Measurements from ENCODE around the gene C1orf74. TPM values are rescaled to one million over a fixed set of nuclear protein-coding genes. Genes with fewer than 3 reads are reported as not detected.

C1orf74 gene
- total and polyA plus RNA-seq, 8 donors, result 1.8 to 3.4 (median 3.1) TPM

DNA sequence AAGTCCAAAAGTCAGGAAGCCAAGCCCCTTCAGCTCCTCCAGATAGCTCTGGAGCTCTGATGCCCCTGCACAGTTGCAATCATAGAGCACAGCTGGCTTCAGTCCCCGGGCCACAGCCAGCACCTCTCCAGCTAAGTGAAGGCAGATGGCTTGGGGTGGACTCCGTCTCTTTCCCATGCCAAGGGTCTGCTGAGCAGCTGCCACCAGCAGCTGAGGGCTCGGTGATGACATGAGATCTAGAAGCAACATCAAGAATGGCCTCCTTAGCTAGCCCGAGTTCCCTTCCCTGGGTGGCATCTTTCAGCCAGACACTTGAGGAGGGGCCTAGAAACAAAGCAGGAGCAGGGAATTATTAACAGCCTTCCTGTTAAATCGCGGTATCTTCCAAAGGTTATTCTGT lies 973 bp downstream of the C1orf74 start:
- TF ChIP-seq CTCF (IDR thresholded peaks at IDR 0.05), result no peak
- intact Hi-C loops (cut with DNase I), result no loop called here
- peak overlapping the region in 1 of 2 donors; percentile 59 for H3K4me3 ChIP-seq

GRCh38 chr1:209780268-209780667 lies 4.1 kb downstream of the C1orf74 start:
- no peak for DNase-seq
- TF ChIP-seq CTCF (IDR thresholded peaks at IDR 0.05), result no peak

More for the DNA sequence above, 973 bp downstream of the C1orf74 start:
- ATAC-seq (no peak), DNase-seq (no peak)
- Histone ChIP-seq H3K4me1 (peaks cover 7 to 18% of the 10 kb centered on the region in 2 donors), H3K36me3 (peaks cover 0 to 19% of the 10 kb centered on the region in 2 donors), H3K9me3 (no peaks in the 10 kb centered on the region), H3K27me3 (peaks cover 0 to 6% of the 10 kb centered on the region in 2 donors), H3K27ac (no peak overlapping the region)

DNA sequence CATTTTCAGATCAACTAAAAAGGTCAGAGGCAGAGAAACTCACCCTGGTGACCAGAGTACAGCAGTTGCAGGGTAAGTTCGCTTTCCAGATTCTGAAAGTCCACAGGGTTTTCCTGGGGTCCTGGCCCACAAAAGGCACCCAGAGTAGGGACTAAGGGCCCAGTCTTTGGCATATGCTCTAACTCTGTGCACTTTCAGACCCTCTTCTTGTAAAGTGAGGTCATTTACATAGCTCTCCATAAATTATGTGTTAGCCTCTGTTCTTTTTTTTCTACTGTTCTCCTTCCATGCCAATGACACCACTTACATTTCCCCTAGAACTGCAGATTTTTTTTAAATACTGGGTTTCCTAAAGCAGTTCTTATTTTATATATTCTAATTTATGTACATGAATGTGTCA lies 6.3 kb downstream of the C1orf74 start:
- Histone ChIP-seq H3K4me3 (no peak overlapping the region), H3K36me3 (peaks cover 0 to 50% of the 10 kb centered on the region in 2 donors), H3K27ac (no peak overlapping the region), H3K27me3 (no peaks in the 10 kb centered on the region), H3K4me1 (peaks cover 0 to 1% of the 10 kb centered on the region in 2 donors), H3K9me3 (no peaks in the 10 kb centered on the region)
- DNase-seq (no peak), ATAC-seq (no peak)
- TF ChIP-seq CTCF (IDR thresholded peaks at IDR 0.05), result no peak
- intact Hi-C loops (cut with DNase I), result no loop called here

More at GRCh38 chr1:209780268-209780667, 4.1 kb downstream of the C1orf74 start:
- H3K9me3 ChIP-seq, result no peaks in the 10 kb centered on the region
- no peak overlapping the region for H3K4me3 ChIP-seq
- intact Hi-C loops (cut with DNase I), result no loop called here
- H3K4me1 ChIP-seq, result peaks cover 7 to 18% of the 10 kb centered on the region in 2 donors
- no peaks in the 10 kb centered on the region for H3K27me3 ChIP-seq
- H3K27ac ChIP-seq, result no peak overlapping the region
- ATAC-seq, result no peak
- H3K36me3 ChIP-seq, result peaks cover 0 to 48% of the 10 kb centered on the region in 2 donors

DNA sequence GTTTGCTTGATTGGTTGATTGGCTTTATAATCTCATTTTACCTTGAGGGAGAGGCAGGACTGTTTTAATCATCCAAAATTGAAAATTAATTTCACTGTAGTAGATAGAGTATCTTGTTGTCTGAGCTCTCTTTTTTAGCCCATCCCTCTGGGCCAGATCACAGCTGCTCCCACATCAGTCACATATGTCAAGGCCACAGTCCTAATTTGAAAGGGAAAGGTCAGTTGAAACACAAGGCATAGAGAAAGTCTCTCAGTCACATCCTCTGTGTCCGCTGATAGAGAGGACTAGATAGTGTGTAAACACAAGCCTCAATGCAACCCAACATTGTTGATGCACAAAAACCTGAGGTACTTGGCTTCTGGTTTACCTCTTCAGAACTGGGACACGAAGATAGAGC lies 6.8 kb downstream of the C1orf74 start:
- no peaks in the 10 kb centered on the region for H3K4me1 ChIP-seq
- DNase-seq (no peak), ATAC-seq (no peak)
- H3K9me3 ChIP-seq, result no peaks in the 10 kb centered on the region
- intact Hi-C loops (cut with DNase I), result no loop called here
- no peak for TF ChIP-seq CTCF (IDR thresholded peaks at IDR 0.05)
- H3K36me3 ChIP-seq, result peaks cover 0 to 49% of the 10 kb centered on the region in 2 donors
- no peak overlapping the region for H3K4me3 ChIP-seq
- H3K27me3 ChIP-seq, result no peaks in the 10 kb centered on the region
- H3K27ac ChIP-seq, result no peak overlapping the region

DNA sequence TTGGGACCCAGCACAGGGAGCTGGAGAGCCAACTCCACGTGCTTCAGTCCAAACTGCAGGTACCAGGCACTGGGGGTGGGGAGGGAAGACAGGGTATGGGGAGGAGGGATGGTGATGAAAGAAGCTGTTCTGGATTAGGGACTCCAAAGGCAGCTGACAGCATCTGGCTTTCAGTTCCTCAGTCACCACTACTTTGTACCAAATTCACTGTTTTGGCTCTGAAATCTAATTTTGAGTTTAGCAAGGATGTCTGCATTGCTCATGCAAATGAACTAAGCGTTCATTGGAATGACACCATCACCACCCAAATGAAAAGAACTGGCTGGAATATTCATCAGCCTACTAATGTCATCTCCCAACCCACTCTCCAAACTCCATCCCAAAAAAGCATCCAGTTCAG lies 8.7 kb downstream of the C1orf74 start:
- intact Hi-C loops (cut with DNase I), result no loop called here
- no peak overlapping the region for H3K4me3 ChIP-seq
- peaks cover 0 to 40% of the 10 kb centered on the region in 2 donors for H3K36me3 ChIP-seq
- no peaks in the 10 kb centered on the region for H3K9me3 ChIP-seq
- no peak for TF ChIP-seq CTCF (IDR thresholded peaks at IDR 0.05)
- no peak for ATAC-seq
- no peak for DNase-seq
- no peaks in the 10 kb centered on the region for H3K4me1 ChIP-seq
- H3K27ac ChIP-seq, result no peak overlapping the region
- H3K27me3 ChIP-seq, result no peaks in the 10 kb centered on the region

Data from left lung (tissue), 10 donors.